NCI-H1105 (cell line): ENCODE measurements around the gene ATXN1.

ENCODE experiments used
- DNase-seq: peaks from one replicate; lab custom pipeline; 2025; lab: John Stamatoyannopoulos, UW

The ATXN1 gene

GRCh38 chr6:16437095-16437494 is 324.2 kb downstream of the ATXN1 start:
- DNase-seq, result no peak

- DNase-seq, result no peak
Measured at GRCh38 chr6:16436550-16436949, 324.7 kb downstream of the ATXN1 start.

GRCh38 chr6:16434885-16435284 is 326.4 kb downstream of the ATXN1 start:
- no peak for DNase-seq

GRCh38 chr6:16433338-16433890 is 327.8 kb downstream of the ATXN1 start:
- DNase-seq, result no peak

- DNase-seq, result no peak
Measured at GRCh38 chr6:16432075-16433032, 328.9 kb downstream of the ATXN1 start.

- no peak for DNase-seq
Measured at GRCh38 chr6:16431106-16431505, 330.2 kb downstream of the ATXN1 start.

GRCh38 chr6:16430391-16431089 is 330.7 kb downstream of the ATXN1 start:
- no peak for DNase-seq

- no peak for DNase-seq
Measured at GRCh38 chr6:16429669-16430068, 331.6 kb downstream of the ATXN1 start.

GRCh38 chr6:16427124-16427523 is 334.1 kb downstream of the ATXN1 start:
- DNase-seq, result no peak

- DNase-seq, result no peak
Measured at GRCh38 chr6:16425881-16426615, 335.2 kb downstream of the ATXN1 start.

GRCh38 chr6:16421462-16421960 is 339.7 kb downstream of the ATXN1 start:
- DNase-seq, result no peak

- DNase-seq, result no peak
Measured at GRCh38 chr6:16420715-16421461, 340.4 kb downstream of the ATXN1 start.

GRCh38 chr6:16420337-16420714 is 340.9 kb downstream of the ATXN1 start:
- DNase-seq, result no peak

- DNase-seq, result no peak
Measured at GRCh38 chr6:16419636-16420336, 341.5 kb downstream of the ATXN1 start.

- no peak for DNase-seq
Measured at GRCh38 chr6:16418151-16418550, 343.1 kb downstream of the ATXN1 start.

GRCh38 chr6:16415677-16416076 is 345.6 kb downstream of the ATXN1 start:
- no peak for DNase-seq

- DNase-seq, result no peak
Measured at GRCh38 chr6:16414205-16414604, 347.1 kb downstream of the ATXN1 start.

GRCh38 chr6:16413399-16413798 is 347.9 kb downstream of the ATXN1 start:
- no peak for DNase-seq

GRCh38 chr6:16412982-16413381 is 348.3 kb downstream of the ATXN1 start:
- no peak for DNase-seq

- no peak for DNase-seq
Measured at GRCh38 chr6:16412171-16412570, 349.1 kb downstream of the ATXN1 start.
